SK-N-SH (cell line): Measurements from ENCODE around the gene ARAP3.

Source experiments
- CTCF ChIP-seq: fragments of 200-600 bp; sonication (generic); IDR thresholded peaks from 2 replicates; pipeline ENCODE4 v1.6.1; 2017; ENCODE audit warnings: antibody characterized with exemption, mild to moderate bottlenecking, moderate library complexity
- EZH2phosphoT487 ChIP-seq: fragments of 200-600 bp; sonication (generic); IDR thresholded peaks from 2 replicates; pipeline ENCODE4 v1.6.1; 2017; ENCODE audit warnings: low read depth, mixed run types, mild to moderate bottlenecking, antibody characterized with exemption, moderate library complexity, borderline replicate concordance
- GABPA ChIP-seq: IDR thresholded peaks from 2 replicates; pipeline ENCODE4 v1.4.0; 2012; ENCODE audit warnings: low read depth, mild to moderate bottlenecking
- JUND ChIP-seq: IDR thresholded peaks from 2 replicates; pipeline ENCODE4 v1.4.0; 2012
- TAF1 ChIP-seq: IDR thresholded peaks from 2 replicates; pipeline ENCODE4 v1.6.1; 2012; ENCODE audit warnings: low read depth, mild to moderate bottlenecking, low read length, moderate library complexity, borderline replicate concordance
- TCF12 ChIP-seq: IDR thresholded peaks from 2 replicates; pipeline ENCODE4 v1.4.0; 2012
- USF1 ChIP-seq: IDR thresholded peaks from 2 replicates; pipeline ENCODE4 v1.4.0; 2012; ENCODE audit warnings: low read depth, borderline replicate concordance

GRCh38 chr5:141691867-141692532 is 10.0 kb upstream of the ARAP3 start:
- TF ChIP-seq USF1 = no peak
- no peak for TF ChIP-seq GABPA
- no peak for TF ChIP-seq JUND
- peak; percentile 91 for TF ChIP-seq CTCF
- TF ChIP-seq TAF1 = no peak
- no peak for TF ChIP-seq TCF12
- no peak for TF ChIP-seq EZH2phosphoT487
